WI38 (cell line): ENCODE results near the gene CATSPER1.
A peak's percentile ranks its signal among the peaks of the same experiment; 100 is the strongest.

Experiments used
- H3K4me3 ChIP-seq: 2 replicates; pipeline ENCODE4 v1.5.1; 2011; ENCODE audit warnings: low read depth, mild to moderate bottlenecking, control low read depth, low read length
- CTCF ChIP-seq: IDR thresholded peaks from 2 replicates; pipeline ENCODE4 v1.5.1; 2012; ENCODE audit warnings: low read depth, mild to moderate bottlenecking, control low read depth, low read length

CATSPER1 gene

GRCh38 chr11:66069715-66070603 lies 43.7 kb upstream of the CATSPER1 start, which contains the start of gene PACS1:
Gene PACS1 (plus strand): TSS chr11:66070272. CDS start chr11:66070487, 215 bp downstream.
- TF ChIP-seq CTCF, result no peak
- H3K4me3 ChIP-seq, result peak within 1 kb of the TSS; percentile 76

GRCh38 chr11:66068923-66069714 lies 42.8 kb upstream of the CATSPER1 start:
- TF ChIP-seq CTCF, result no peak
- peak overlapping the region; percentile 56 for H3K4me3 ChIP-seq

- TF ChIP-seq CTCF, result peak; percentile 75
- no peak overlapping the region for H3K4me3 ChIP-seq
Measured at GRCh38 chr11:66068154-66068821, 42.0 kb upstream of the CATSPER1 start.

- TF ChIP-seq CTCF, result no peak
- no peak overlapping the region for H3K4me3 ChIP-seq
Measured at GRCh38 chr11:66067640-66068039, 41.4 kb upstream of the CATSPER1 start.

- no peak for TF ChIP-seq CTCF
- H3K4me3 ChIP-seq, result no peak overlapping the region
Measured at GRCh38 chr11:66066751-66067150, 40.5 kb upstream of the CATSPER1 start.

- H3K4me3 ChIP-seq, result no peak overlapping the region
- TF ChIP-seq CTCF, result no peak
Measured at GRCh38 chr11:66064571-66064970, 38.3 kb upstream of the CATSPER1 start.
